ENCODE results near the gene MICALL2. TPM values are rescaled to one million over a fixed set of nuclear protein-coding genes. Genes with fewer than 3 reads are reported as not detected.

MICALL2 gene
- polyA plus RNA-seq, 2 of the 4 experiments (the other 2 are of a cell fraction): 6.1 to 20.6 TPM

DNA sequence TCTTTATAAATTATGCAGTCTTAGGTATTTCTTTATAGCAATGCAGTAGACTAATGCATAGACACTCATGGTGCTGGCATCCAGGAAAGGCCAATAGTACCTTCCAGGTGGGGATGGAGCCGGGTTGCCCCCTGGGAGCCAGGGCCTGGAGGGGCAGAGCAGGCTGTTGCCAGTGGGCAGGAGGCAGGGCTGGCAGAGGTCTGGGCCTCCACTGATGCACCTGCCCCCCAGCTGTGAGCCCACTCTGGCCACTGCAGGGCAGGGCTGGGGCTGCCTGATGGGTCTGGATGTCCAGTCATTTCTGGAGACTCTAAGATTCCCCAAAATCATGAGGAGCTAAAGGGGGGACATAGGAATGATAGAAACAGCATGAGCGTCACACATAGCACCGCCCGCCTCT, 66.7 kb downstream of the MICALL2 start:
- ATAC-seq (no peak), FAIRE-seq (no peak), DNase-seq (ENCODE audit: low read depth in 1 of 2, low spot score in 1 of 2) (no peak)
- Histone ChIP-seq H3K4me2 (no peak overlapping the region), H3K9me3 (peaks cover 7% of the 10 kb centered on the region; the same call in 1 of the 3 replicates), H3K4me3 (no peak overlapping the region), H3K4me1 (no peaks in the 10 kb centered on the region), H3K27ac (no peak overlapping the region)
- 75% methylated on average over 4 of the region's 4 CpGs for WGBS (ENCODE audit: missing lambda C conversion rate)
- no peak for TF ChIP-seq EP300 (IDR thresholded peaks at IDR 0.05)
- TF ChIP-seq, protein P1, sequence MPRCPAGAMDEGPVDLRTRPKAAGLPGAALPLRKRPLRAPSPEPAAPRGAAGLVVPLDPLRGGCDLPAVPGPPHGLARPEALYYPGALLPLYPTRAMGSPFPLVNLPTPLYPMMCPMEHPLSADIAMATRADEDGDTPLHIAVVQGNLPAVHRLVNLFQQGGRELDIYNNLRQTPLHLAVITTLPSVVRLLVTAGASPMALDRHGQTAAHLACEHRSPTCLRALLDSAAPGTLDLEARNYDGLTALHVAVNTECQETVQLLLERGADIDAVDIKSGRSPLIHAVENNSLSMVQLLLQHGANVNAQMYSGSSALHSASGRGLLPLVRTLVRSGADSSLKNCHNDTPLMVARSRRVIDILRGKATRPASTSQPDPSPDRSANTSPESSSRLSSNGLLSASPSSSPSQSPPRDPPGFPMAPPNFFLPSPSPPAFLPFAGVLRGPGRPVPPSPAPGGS (IDR thresholded peaks at IDR 0.05): no peak
- no peak for TF ChIP-seq RNF2 (IDR thresholded peaks at IDR 0.05; ENCODE audit: borderline replicate concordance, low read depth)
- no peak for TF ChIP-seq NFE2L2 (conservative IDR thresholded peaks at IDR 0.05; ENCODE audit: low read length)
- no peak for TF ChIP-seq HEYL (CRISPR knock-in tag; IDR thresholded peaks at IDR 0.05)
- no peak for TF ChIP-seq POLR2AphosphoS2 (conservative IDR thresholded peaks at IDR 0.05; ENCODE audit: low read length)
- no peak for TF ChIP-seq RAD21 (conservative IDR thresholded peaks at IDR 0.05 in 1 of 2, IDR thresholded peaks at IDR 0.05 in 1 of 2)
- no peak for TF ChIP-seq RFX5 (IDR thresholded peaks at IDR 0.05)
- no peak for TF ChIP-seq POLR2A (IDR thresholded peaks at IDR 0.05; ENCODE audit: low read length)
- TF ChIP-seq, protein P2, sequence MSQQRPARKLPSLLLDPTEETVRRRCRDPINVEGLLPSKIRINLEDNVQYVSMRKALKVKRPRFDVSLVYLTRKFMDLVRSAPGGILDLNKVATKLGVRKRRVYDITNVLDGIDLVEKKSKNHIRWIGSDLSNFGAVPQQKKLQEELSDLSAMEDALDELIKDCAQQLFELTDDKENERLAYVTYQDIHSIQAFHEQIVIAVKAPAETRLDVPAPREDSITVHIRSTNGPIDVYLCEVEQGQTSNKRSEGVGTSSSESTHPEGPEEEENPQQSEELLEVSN (IDR thresholded peaks at IDR 0.05; ENCODE audit: borderline replicate concordance, low read depth): no peak
- TF ChIP-seq TP53 (CRISPR knock-in tag; IDR thresholded peaks at IDR 0.05): no peak
- no peak for TF ChIP-seq CHD2 (IDR thresholded peaks at IDR 0.05; ENCODE audit: low read length, partially characterized antibody)
- ChIA-PET POLR2A (no interaction called here), CTCF (no interaction called here)

DNA sequence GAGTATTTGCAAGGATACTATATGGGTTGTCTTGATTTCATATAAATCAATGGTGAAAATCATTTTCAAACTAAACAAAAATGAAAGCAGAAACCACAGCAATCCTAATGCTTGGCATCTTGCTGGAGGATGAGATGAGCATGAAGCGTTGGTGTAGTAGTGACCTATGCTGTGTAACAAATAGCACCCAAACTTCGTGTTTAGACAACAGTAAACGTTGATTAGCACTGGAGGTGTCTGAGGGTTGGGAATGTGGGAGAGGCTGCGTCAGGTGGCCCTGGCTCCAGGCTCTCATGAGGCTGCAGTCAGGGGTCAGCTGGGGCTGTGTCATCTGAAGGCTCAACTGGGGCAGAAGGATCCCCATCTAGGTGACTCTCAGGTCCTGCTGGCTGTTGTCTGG, 67.8 kb downstream of the MICALL2 start:
- DNase-seq (ENCODE audit: low read depth in 1 of 2, low spot score in 1 of 2): no peak
- H3K9me3 ChIP-seq: peaks cover 7% of the 10 kb centered on the region; the same call in 1 of the 3 replicates
- ChIA-PET CTCF (no interaction called here), POLR2A (no interaction called here)
- H3K4me2 ChIP-seq: no peak overlapping the region
- no peak for ATAC-seq
- no peaks in the 10 kb centered on the region for H3K4me1 ChIP-seq
- no peak overlapping the region for H3K4me3 ChIP-seq
- H3K27ac ChIP-seq: no peak overlapping the region
- no peak for FAIRE-seq
- no peak for TF ChIP-seq JUN (IDR thresholded peaks at IDR 0.05)
- TF ChIP-seq FOSB (CRISPR knock-in tag; IDR thresholded peaks at IDR 0.05): no peak
- TF ChIP-seq, protein P3, sequence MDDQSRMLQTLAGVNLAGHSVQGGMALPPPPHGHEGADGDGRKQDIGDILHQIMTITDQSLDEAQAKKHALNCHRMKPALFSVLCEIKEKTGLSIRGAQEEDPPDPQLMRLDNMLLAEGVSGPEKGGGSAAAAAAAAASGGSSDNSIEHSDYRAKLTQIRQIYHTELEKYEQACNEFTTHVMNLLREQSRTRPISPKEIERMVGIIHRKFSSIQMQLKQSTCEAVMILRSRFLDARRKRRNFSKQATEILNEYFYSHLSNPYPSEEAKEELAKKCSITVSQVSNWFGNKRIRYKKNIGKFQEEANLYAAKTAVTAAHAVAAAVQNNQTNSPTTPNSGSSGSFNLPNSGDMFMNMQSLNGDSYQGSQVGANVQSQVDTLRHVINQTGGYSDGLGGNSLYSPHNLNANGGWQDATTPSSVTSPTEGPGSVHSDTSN (IDR thresholded peaks at IDR 0.05): no peak
- no peak for TF ChIP-seq HOXB5 (CRISPR knock-in tag; IDR thresholded peaks at IDR 0.05)
- no peak for TF ChIP-seq KDM1A (IDR thresholded peaks at IDR 0.05; ENCODE audit: low read depth)
- TF ChIP-seq EHF (CRISPR knock-in tag; IDR thresholded peaks at IDR 0.05): no peak
- TF ChIP-seq, protein P4, sequence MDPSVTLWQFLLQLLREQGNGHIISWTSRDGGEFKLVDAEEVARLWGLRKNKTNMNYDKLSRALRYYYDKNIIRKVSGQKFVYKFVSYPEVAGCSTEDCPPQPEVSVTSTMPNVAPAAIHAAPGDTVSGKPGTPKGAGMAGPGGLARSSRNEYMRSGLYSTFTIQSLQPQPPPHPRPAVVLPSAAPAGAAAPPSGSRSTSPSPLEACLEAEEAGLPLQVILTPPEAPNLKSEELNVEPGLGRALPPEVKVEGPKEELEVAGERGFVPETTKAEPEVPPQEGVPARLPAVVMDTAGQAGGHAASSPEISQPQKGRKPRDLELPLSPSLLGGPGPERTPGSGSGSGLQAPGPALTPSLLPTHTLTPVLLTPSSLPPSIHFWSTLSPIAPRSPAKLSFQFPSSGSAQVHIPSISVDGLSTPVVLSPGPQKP (IDR thresholded peaks at IDR 0.05; ENCODE audit: low read depth, low read length): no peak
- TF ChIP-seq NPAS2 (CRISPR knock-in tag; IDR thresholded peaks at IDR 0.05; ENCODE audit: borderline replicate concordance): no peak
- WGBS (ENCODE audit: missing lambda C conversion rate): 26% methylated on average over 4 of the region's 4 CpGs

DNA sequence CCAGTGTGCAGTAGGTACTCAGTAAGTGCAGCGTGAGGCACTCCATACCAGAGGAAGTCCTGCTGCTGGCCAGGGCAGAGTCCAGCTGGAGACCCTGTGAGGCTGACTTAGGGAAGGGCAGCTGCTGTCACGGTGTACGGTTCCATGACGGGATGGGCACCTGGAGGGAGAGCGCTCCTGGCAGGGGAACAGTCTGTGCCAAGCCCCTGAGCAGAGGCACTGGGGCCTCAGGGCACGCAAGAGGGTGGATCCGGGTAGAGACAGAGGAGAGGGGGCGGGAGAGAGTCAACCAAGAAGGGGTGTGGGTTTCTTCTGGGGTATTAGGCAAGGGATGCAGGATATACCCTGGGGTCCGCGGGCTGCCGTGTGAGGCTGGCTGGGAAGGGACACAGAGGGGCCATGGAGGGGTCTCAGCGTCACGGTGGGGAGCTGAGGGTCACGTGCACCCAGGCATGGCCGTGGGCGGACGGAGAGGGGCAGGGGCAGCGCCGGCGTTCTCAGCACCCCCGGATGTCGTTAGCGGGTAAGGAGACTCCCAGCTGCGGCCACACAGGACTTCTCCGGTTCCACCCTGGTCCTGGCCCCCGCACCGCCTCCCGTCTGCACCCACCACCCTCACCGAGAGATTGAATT, 70.5 kb downstream of the MICALL2 start:
- no peak for FAIRE-seq
- CTCF ChIA-PET: interaction anchor here (0.6 to 1.4 kb wide), 3 partner anchors 21 to 24 kb away, joined by 3 to 4 read pairs (median 4); no protein-coding TSS in a partner anchor
- H3K9me3 ChIP-seq: peaks cover 7% of the 10 kb centered on the region; the same call in 1 of the 3 replicates
- 44% methylated on average over 28 of the region's 29 CpGs for WGBS (ENCODE audit: missing lambda C conversion rate)
- no peak for TF ChIP-seq EP300 (IDR thresholded peaks at IDR 0.05)
- no peak for TF ChIP-seq HOXB13 (CRISPR knock-in tag; IDR thresholded peaks at IDR 0.05; ENCODE audit: low read depth)
- TF ChIP-seq, protein P1 (IDR thresholded peaks at IDR 0.05): no peak
- TF ChIP-seq CHD2 (IDR thresholded peaks at IDR 0.05; ENCODE audit: low read length, partially characterized antibody): no peak
- TF ChIP-seq TP53 (CRISPR knock-in tag; IDR thresholded peaks at IDR 0.05): no peak
- no peak; a peak in 2 of 6 replicates for ATAC-seq
- no peaks in the 10 kb centered on the region for H3K4me1 ChIP-seq
- POLR2A ChIA-PET: no interaction called here
- no peak for DNase-seq (ENCODE audit: low read depth in 1 of 2, low spot score in 1 of 2)
- H3K4me2 ChIP-seq: no peak overlapping the region
- no peak overlapping the region for H3K4me3 ChIP-seq
- H3K27ac ChIP-seq: no peak overlapping the region

Data from A549 (cell line).